ENCODE results near the gene SLC7A10. TPM values are rescaled to one million over a fixed set of nuclear protein-coding genes. Genes with fewer than 3 reads are reported as not detected.

Gene SLC7A10
- total RNA-seq, 1 experiment from 2014 or later, result not detected

DNA sequence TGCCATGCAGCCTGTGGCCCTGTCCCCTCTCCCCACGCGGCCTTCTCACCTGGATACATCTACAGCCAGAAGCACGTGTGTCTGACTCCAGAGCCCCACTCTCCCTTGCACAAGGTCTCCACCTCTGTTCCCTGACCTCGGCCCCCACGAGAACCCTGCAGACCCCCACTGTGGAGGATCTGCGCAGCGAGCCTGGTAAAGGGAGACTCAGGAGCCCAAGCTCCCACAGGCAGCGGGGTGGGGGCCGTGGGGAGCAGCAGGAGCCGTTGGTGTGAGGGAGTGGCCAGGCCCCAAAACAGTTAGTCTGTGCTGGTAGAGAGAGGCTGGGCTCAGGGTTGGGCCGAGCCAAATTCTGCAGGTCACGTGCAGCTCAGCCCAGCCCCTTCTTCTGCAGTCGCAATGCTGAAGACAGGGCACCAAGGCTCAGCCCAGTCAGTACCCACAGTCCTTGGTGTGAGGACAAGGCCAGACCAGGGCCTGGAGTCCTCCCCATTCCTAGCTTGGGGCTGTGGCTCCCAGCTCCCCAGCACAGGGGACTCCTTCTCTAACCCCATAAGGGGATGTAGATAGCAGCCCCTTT is 28.7 kb upstream of the SLC7A10 start:
- DNase-seq (ENCODE audit: low spot score), result no peak

DNA sequence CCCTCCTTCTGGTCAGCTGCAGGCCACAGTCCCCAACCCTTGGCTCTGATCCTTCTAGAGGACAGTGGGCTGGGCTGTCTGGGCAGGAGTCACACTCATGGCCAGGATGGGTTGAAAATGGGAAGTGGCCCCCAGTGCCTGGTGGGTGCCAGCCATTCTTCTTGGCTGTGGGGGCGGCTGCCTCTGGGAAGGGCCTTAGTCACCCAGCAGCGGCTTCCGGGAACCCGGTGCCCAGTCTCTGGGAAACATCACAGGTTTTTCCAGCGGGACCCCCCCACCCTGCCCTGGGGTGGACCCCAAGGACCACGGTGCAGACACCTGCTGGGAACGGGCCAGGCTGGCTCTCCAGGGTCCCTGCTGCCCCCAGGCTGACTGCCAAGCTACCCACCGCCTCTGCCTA is 27.3 kb upstream of the SLC7A10 start:
- no peak for DNase-seq (ENCODE audit: low spot score)

DNA sequence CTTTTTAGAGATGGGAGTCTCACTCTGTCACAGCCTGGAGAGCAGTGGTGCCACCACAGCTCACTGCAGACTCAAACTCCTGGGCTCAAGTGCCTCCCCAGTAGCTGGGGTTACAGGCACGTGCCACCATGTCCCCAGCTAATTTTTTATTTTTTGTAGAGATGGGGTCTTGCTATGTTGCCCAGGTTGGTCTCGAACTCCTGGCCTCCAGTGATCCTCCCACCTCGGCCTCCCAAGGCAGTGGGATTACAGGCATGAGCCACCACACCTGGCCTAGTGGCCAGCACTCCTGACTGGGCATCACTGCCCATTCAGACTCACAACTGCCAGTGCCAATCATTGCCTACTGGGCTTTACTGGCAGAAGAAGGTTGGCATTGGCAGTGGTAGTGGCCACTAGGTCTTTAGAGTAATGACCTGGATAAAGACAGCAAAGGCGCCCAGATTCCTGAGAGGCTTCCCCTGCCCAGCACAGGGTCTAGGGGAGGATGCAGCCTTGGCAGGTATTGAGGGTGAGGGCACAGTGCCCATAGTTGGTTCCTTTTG is 26.8 kb upstream of the SLC7A10 start:
- DNase-seq (ENCODE audit: low spot score), result no peak

DNA sequence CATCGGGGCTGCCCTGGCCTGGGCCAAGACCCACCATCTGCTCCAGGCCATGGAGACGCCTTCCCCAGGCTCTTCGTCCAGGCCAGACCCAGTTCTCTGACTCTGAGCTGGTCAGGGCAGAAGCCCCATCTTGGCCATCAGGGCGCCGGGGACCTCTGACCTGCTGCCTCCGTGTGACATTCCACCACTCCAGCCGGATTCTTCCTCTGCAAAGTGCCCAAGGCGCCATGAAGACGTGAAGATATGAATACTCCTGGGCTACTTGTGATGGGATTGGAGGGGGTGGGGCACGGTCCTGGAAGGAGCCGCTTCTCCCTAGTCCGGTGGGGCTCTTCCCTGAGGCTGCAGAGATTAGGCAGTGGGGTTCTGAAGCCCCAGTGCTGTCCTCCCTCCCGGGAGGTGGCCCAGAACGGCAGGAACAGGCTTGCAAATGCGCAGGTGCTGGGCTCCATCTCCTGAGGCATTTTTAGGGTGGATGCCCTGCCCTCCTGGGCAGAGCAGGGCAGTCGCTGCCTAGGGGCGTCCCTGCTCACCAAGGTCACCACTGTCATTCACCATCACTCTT is 26.0 kb upstream of the SLC7A10 start:
- DNase-seq (ENCODE audit: low spot score), result no peak

DNA sequence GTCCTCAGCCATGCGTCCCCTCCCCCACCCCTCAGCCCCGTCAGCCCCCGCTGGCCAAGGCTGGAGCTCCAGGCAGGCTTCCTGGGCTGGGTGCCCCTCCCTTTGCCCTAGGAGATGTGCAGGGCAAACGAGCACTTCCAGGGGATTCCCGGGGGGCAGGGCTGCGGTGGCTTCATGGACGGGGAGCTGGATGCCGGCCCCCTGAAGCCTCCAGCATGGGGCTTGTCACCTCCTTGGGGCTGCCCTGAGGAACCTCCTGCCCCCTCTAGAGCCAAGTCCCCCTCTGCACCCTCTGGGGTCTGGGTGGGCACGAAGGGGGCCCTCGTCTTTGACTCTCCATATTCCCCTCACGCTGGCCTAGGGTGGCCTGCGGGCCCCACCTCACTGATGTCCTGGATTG is 25.4 kb upstream of the SLC7A10 start:
- no peak for DNase-seq (ENCODE audit: low spot score)

DNA sequence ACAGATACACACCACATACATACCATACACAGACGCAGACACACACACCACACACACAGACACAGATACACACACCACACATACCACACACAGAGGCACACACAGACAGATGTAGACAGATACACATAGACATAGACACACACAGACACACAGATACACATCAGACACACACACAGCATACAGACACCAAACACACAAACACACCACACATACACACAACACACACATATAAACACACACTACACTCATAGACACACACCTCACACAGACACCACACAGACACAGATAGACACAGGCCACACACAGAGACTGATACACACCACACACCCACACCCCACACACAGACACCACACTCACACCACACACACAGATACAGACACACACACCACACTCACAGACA is 24.9 kb upstream of the SLC7A10 start:
- no peak for DNase-seq (ENCODE audit: low spot score)

DNA sequence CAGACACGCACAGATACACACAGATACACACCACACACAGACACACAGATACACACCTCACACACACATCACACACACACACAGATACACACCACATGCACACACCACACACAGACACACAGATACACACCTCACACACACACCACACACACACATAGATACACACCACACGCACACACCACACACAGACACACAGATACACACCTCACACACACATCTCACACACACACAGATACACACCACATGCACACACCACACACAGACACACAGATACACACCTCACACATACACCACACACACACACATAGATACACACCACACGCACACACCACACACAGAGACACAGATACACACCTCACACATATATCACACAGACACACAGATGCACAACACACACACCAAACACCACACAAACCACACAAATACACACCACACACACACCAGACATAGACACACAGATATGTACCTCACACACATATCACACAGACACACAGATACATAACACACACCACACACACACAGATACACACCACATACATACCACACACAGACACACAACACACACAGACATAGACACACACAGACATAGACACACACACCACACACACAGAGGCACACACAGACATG is 24.2 kb upstream of the SLC7A10 start:
- no peak for DNase-seq (ENCODE audit: low spot score)

DNA sequence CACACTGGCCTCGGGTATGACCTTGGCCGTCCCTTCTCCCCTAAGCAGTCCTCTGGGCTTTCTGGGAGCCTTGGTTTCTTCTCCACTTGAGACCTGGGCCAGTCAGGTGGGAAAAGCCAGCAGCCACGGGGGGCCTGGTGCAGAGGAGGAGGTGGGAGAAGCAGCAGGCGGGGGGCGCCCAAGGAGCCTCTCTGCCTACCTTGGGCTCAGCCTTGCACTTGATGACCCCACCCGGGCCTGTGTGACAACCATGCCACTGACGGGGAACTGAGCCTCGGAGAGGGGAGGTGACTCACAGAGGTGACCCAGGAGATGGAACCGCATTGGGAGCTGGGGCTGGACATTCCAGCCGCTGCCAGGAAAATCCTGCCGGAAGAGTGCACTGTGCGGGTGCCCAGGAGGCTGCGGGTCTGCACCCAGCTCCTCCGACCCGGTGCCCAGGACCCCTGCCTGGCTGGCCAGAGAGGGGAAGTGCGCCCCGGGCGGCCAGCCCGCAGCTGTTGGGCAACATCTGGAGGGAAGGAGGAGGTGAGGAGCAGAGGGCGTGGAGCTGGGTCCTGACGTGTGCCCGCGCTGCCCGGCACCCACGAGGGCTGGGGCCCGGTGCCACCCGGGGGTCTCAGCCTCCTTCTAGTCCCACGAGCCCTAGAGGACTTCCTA is 23.4 kb upstream of the SLC7A10 start:
- DNase-seq (ENCODE audit: low spot score), result no peak

DNA sequence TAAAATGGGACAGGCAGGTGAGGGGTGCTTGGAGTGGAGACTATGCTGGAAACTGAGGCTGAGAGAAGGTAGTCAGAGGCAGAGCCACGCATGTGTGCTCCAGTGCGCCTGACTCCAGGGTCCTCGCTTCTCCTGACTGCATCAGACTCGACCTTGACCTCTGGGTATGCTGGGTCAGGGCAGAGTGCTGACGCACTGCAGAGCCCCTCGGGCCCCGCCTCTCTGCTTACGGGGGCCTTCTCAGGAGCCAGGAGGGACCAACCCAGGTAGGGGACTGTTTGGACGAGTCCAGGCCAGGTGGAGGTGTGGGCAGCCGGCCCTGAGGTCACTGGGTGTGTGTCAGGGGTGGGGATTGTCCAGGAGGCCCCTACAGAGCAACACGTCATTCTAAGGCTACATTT is 22.9 kb upstream of the SLC7A10 start:
- DNase-seq (ENCODE audit: low spot score), result no peak

DNA sequence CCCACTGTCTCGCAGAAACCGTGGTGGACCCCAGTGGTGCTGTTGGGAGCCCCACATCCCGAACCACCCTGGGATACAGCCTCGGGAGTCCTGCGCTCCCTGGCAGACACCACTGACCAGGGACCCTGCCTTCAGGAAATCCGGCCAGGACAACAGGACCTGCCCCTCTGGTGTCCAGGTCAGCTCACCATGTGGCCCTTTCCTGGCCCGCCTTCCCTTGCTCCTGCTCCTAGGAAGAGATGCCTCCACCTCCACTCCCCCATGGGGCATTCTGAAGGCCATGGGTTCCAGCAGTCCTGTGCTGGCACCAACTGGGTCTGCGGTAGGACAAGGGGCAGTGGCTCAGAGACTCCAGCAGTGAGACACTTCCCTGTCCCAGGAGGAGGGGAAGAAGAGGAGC is 22.5 kb upstream of the SLC7A10 start:
- DNase-seq (ENCODE audit: low spot score), result no peak

DNA sequence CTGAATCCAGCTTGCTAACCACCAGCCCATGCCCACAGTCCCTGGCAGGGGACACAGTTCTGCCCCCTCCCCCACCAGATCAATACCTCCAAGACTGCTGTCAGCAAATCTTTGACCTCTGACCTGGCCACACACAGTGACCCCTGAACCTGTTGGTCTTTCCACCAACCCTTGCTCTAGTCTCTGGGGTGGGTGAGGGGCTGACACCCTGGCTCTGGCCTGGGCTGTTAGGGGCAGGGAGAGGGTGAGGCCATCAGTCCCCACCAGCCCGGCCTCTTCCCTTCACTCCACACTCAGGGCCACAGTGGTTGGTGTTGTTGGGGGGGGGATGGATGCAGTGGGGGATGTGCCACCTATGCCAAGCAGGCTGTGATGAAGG is 21.8 kb upstream of the SLC7A10 start:
- no peak for DNase-seq (ENCODE audit: low spot score)

DNA sequence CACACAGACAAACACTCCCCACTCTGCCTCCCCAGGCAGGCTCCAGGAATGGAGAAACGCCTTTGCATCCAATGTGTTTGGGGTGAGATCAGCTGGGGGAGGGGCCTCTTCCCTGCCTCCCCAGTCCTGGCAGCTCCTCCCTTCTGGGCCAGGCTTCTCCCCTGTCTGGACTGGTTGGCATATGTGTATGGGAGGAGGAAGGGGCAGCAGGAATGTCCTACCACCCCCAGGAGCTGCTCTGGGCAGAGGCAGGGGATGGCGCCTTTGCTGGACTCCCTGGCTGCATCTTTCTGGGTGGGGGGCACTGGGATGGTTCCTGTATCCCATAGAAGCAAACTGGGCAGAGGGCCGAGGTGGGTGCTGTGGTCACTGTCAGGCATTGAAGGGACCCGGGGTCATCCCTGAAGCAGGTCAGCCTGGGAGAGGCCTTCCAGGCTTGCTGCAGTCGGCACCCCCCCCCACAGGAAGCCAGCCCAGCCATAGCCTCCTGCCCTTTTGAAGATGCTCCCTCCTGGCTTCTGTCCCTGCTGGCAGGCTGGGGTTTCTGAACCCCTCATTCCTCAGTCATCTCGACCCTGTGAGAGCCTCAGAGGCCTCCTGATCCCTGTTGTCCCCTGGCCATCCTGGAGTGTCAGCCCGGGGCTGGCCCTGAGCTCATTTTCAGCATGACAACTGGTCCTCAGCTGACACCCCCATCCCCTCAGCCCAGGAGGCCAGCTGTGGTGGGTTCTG is 21.2 kb upstream of the SLC7A10 start:
- no peak for DNase-seq (ENCODE audit: low spot score)

DNA sequence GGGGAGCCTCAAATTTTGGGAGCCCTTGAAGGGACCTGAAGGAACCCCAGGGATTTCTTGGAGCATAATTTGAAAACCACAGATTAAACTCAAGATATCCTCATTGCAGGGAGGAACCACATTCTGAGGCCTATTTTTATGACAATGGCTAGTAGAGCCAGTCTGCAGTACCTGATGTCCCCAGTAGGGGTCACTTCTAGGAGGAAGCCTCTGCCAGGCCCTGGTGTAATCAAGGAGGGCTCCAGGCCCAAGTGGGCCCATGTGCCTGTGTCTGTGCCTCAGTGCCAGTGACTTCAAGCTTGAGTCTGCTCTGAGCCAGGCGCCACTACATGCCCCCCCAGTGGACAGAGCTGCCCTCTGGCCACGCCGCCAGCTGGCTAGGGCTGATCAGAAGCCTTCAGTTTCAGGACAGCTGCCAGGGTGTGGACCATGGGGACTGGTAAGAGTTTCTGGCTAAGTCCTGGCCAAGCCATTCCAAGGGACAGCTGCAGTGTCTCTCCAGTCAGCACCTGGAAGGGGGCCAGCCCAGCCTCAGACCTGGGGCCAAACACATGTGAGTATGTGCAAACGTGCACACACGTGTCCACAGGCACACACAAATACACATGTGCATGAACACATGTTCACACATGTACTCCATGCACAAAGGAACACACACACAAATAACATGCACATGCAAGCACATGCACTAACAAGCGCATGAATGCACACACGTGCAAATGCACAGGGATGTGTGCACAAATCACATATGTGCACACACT is 20.5 kb upstream of the SLC7A10 start:
- no peak for DNase-seq (ENCODE audit: low spot score)

DNA sequence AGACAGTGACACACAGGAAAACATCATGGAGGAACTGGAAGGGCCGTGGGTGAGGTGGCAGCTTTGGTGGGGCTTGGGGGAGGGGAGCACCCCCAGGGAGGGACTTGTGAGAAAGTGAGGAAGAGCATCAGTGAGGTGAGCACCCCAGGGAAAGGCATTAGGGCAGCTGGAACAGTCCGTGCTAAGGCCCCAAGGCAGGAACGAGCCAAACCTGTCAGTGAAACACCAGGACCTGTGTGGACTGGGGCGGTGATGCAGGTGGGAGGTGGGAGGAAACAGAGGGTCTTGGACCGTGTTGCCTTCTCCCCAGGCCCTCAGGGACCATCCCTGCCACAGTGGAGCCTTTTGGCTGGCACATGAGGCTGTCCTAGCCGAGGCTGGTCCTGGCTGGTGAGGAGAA is 17.3 kb upstream of the SLC7A10 start:
- no peak for DNase-seq (ENCODE audit: low spot score)

DNA sequence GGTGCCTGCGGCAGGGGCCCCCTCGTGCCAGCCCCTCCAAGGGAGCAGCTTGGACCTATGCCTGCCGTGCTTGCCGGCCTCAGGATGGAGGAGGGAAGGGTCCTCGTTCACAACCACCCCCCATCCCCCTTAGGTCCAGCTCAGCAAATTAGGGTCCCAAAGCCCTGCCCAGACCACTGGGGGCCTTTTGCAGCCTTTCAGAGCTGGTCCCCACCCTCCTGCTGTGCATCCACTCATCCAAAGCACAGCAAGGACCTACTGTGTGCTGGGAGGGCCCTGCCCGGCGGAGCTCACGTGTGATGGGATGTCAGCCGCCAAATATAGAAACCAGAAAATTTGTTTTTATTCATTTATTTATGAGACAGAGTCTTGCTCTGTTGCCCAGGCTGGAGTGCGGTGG is 16.5 kb upstream of the SLC7A10 start:
- DNase-seq (ENCODE audit: low spot score), result no peak

DNA sequence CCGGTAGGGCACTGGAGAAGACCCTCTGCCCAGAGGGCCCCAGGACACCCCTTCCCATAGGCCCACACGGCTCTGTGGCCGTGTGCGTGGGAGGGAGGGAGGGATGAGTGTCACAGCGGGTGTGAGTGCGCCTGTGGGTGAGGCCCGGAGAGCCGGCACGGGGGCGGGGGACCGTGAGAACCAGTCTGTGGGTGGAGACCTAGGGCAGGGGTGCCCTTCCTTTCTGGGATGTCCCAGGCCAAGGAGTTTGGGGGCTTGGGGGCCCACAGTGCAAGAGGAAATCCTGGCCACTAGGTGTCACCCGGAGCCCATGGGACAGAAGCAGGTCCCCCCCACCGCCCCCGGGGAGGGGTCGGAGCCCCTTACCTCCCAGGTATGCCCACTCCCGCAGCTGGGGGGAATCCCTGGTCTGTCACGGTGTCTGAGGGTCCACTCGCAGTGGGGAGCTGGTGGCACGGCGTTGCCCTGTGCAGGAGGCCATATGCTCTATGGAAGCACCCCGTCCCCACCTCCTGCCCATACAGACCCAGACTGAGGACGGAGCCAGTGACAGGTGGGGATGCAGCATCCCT is 16.0 kb upstream of the SLC7A10 start:
- no peak for DNase-seq (ENCODE audit: low spot score)

DNA sequence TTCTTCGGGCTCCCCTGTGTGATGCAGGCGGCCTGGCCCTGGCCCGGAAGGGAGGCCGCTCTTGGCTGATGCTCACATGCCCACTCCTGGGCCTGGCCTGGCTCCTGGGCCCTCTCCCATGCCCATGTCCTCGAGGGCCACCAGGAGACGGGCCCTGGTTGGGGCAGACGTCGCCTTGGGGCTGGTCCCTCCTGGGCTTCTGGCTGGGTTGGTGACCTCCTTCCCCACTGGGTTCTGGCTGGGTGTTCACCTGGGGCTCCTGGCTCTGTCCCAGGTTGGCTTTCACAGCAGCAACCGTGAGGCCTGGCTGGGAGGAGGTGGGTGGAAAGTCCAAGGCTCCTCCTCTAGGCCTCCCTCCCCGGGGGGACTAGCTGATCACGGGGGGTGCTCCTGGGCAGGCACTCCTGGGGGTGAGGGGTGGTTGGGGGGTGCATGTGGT is 15.5 kb upstream of the SLC7A10 start:
- DNase-seq (ENCODE audit: low spot score), result no peak

DNA sequence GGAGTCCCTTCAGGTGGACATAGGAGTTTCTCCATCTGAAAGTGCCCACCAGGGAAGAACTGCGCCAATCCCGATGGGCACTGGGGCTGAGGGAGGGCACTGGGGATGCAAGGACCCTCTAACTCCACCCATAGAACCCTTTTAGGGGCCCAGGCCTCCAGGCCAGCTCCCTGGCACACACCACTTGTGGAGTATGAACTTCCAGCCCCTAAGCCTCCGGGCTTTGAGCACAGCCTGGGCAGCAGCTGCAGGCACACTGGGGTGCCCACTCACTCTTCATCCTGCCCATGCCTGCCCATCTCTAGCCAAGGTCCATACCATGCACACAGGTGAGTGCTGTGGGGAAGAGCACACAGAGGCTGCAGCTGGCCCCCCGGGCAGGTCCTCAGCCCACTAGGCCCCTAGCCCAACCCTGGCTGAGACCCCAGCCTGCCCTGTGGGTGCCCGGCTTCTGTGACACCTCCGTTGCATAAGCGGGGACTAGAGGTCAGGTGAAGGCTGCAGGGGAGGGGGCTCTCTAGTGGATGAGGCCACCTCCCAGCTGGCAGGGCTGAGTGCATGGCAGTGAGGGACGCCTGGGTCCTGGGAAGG is 14.6 kb upstream of the SLC7A10 start:
- DNase-seq (ENCODE audit: low spot score), result no peak

DNA sequence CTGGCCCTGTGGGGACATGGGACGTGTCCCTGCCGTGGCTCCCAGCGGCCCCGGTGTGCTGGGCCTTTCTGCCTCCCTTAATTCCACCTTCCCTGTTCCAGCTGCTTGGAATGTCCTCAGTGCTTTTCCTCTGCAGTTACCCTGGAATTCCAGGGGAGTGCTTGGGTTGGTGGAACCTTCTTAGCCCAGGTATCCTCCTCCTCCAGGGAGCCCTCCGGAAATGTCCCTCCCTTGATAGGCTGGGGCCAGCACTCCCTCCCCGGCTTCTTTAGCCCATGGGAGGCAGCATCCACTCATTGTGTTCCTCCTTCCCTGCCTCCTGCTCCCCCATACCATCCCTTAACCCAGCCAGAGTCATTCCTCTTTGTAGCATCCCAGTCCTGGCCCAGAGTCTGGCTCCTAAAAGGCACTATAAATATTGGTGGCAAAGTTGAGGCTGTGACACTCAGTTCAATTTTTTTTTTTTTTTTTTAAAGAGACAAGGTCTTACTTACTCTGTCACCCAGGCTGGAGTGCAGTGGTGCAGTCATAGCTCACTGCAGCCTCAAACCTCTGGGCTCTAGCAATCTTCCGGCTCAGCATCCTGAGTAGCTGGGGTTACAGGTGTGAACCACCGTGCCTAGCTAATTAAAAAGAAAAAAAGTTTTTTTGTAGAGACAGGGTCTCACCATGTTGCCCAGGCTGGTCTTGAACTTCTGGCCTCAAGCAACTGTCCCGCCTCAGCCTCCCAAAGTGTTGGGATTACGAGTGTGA is 13.7 kb upstream of the SLC7A10 start:
- no peak for DNase-seq (ENCODE audit: low spot score)

Measured in H4 (cell line).